DOHH2 (cell line): ENCODE results near the gene FAM228B.
"Not testable (repeated sequence)": the region's sequence is repeated elsewhere in the genome, so short reads cannot be mapped to it uniquely, and the experiment has no call there.

ENCODE experiments used
- H3F3A ChIP-seq: fragments of 200-600 bp; sonication (generic), shearing (Covaris generic); 2 replicates; pipeline ENCODE4 v1.6.0; 2016; ENCODE audit warnings: antibody characterized with exemption, mild to moderate bottlenecking; ENCODE audit not compliant: control insufficient read depth, insufficient read depth
- H3K27ac ChIP-seq: fragments of 200-600 bp; sonication (generic); 2 replicates; pipeline ENCODE4 v1.5.1; 2014; ENCODE audit warnings: low read depth, mild to moderate bottlenecking, low read length, moderate library complexity
- H3K27me3 ChIP-seq: fragments of 200-600 bp; sonication (generic); 2 replicates; pipeline ENCODE4 v1.6.1; 2014; ENCODE audit warnings: mild to moderate bottlenecking, low read length, mixed read lengths; ENCODE audit not compliant: control insufficient read depth
- H3K36me3 ChIP-seq: fragments of 200-600 bp; sonication (generic); 2 replicates; pipeline ENCODE4 v1.6.1; 2014; ENCODE audit warnings: mild to moderate bottlenecking, low read length, moderate library complexity, mixed read lengths; ENCODE audit not compliant: control insufficient read depth
- H3K4me1 ChIP-seq: fragments of 200-600 bp; sonication (generic); 2 replicates; pipeline ENCODE4 v1.6.1; 2014; ENCODE audit warnings: mild to moderate bottlenecking, low read length, mixed read lengths; ENCODE audit not compliant: control insufficient read depth
- H3K4me2 ChIP-seq: fragments of 200-600 bp; sonication (generic); 2 replicates; pipeline ENCODE4 v1.6.0; 2014; ENCODE audit warnings: mild to moderate bottlenecking, low read length, moderate library complexity
- H3K4me3 ChIP-seq: fragments of 200-600 bp; sonication (generic); 2 replicates; pipeline ENCODE4 v1.5.1; 2014; ENCODE audit warnings: mild to moderate bottlenecking, low read length, mixed read lengths
- H3K79me2 ChIP-seq: fragments of 200-600 bp; sonication (generic); 2 replicates; pipeline ENCODE4 v1.6.1; 2014; ENCODE audit warnings: mild to moderate bottlenecking, low read length, mixed read lengths; ENCODE audit not compliant: control insufficient read depth
- H3K9me2 ChIP-seq: fragments of 200-600 bp; sonication (generic); replicated peaks from 2 replicates; pipeline ENCODE4 v1.6.1; 2014; ENCODE audit warnings: mild to moderate bottlenecking, low read length, mixed read lengths; ENCODE audit not compliant: control insufficient read depth
- H3K9me3 ChIP-seq: fragments of 200-600 bp; sonication (generic); 2 replicates; pipeline ENCODE4 v1.6.1; 2014; ENCODE audit warnings: antibody characterized with exemption, low read length, mixed read lengths; ENCODE audit not compliant: control insufficient read depth, insufficient read depth
- H4K20me1 ChIP-seq: fragments of 200-600 bp; sonication (generic); 2 replicates; pipeline ENCODE4 v1.6.0; 2014; ENCODE audit warnings: low read depth, mild to moderate bottlenecking, antibody characterized with exemption, low read length, moderate library complexity; ENCODE audit not compliant: control insufficient read depth, insufficient read depth
- CTCF ChIP-seq: fragments of 200-600 bp; sonication (generic); IDR thresholded peaks from one replicate; pipeline ENCODE4 v1.5.1; 2014; ENCODE audit warnings: antibody characterized with exemption, mild to moderate bottlenecking, low read depth, low read length; ENCODE audit not compliant: poor library complexity, severe bottlenecking
- EZH2phosphoT487 ChIP-seq: fragments of 200-600 bp; sonication (generic); IDR thresholded peaks from 2 replicates; pipeline ENCODE4 v1.6.1; 2017; ENCODE audit warnings: borderline replicate concordance, mild to moderate bottlenecking, antibody characterized with exemption, low read length, moderate library complexity, mixed read lengths

The FAM228B gene

DNA sequence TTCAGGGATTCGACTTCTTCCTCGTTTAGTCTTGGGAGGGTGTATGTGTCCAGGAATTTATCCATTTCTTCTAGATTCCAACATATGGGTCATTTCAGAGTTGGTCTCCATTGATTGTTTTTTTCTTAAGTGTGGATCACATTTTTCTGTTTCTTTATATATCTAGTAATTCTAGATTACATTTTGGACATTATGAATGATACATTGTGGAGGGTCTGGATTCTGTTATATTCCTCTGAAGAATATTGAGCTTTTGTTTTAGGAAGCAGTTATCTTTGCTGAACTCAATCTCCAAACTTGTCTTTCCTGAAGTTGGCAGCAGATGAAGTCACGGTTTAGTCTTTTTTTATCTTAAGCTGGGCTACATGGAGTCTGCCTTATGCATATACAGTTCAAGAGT is 9.3 kb downstream of the FAM228B start:
- H3K4me3 ChIP-seq = no peak overlapping the region
- no peaks in the 10 kb centered on the region for H3F3A ChIP-seq
- no peaks in the 10 kb centered on the region for H3K9me3 ChIP-seq
- no peak overlapping the region for H3K27ac ChIP-seq
- TF ChIP-seq CTCF (no peak), EZH2phosphoT487 (no peak)
- no peaks in the 10 kb centered on the region for H3K4me1 ChIP-seq
- no peaks in the 10 kb centered on the region for H3K27me3 ChIP-seq
- H4K20me1 ChIP-seq = no peaks in the 10 kb centered on the region
- H3K4me2 ChIP-seq = no peak overlapping the region
- H3K9me2 ChIP-seq = no peaks in the 10 kb centered on the region
- no peaks in the 10 kb centered on the region for H3K36me3 ChIP-seq
- H3K79me2 ChIP-seq = no peaks in the 10 kb centered on the region

DNA sequence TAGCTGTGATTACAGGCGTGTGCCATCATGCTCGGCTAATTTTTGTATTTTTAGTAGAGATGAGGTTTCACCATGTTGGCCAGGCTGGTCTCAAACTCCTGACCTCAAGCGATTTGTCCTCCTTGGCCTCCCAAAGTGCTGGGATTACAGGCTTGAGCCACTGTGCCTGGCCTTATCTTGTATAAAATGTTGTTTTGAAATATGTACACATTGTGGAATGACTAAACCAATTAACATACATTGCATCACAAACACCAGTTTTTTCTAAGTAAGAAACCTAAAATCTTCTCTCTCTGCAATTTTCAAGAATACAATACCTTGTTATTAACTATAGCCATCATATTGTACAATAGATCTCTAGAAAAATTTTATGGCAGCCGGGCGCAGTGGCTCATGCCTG is 17.0 kb downstream of the FAM228B start:
- not testable (repeated sequence) for H3F3A ChIP-seq, H3K27me3 ChIP-seq, H3K9me3 ChIP-seq, H4K20me1 ChIP-seq, H3K36me3 ChIP-seq, H3K9me2 ChIP-seq, H3K4me2 ChIP-seq, H3K79me2 ChIP-seq, H3K27ac ChIP-seq, H3K4me1 ChIP-seq, H3K4me3 ChIP-seq

DNA sequence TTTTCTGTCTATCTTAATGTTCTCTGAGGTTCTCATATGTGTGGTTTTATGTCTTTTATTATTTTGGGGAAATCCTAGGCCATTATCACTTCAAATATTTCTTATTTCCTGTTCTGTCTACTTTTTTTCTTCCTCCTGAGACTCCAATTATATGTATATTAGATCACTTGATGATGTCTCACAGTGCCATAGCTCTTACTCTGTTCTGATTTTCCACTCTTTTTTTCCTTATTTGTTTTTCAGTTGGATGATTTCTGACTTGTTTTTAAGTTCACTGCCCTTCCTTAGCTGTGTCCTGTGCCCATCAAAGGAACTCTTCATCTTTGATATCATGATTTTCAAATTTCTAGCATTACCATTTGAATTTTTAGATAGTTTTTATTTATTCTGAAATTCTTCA is 24.1 kb downstream of the FAM228B start:
- Histone ChIP-seq H3K4me3 (no peak overlapping the region), H3K27me3 (no peaks in the 10 kb centered on the region), H3K79me2 (no peaks in the 10 kb centered on the region), H3K4me1 (no peaks in the 10 kb centered on the region), H3F3A (no peaks in the 10 kb centered on the region), H3K4me2 (no peak overlapping the region), H3K9me3 (0 out of 2 replicates have a peak, but pooled peaks cover 5% of the 10 kb centered on the region), H3K9me2 (no peaks in the 10 kb centered on the region), H4K20me1 (no peaks in the 10 kb centered on the region), H3K27ac (no peak overlapping the region), H3K36me3 (no peaks in the 10 kb centered on the region)
- TF ChIP-seq EZH2phosphoT487 (no peak), CTCF (no peak)

GRCh38 chr2:24152413-24153197 is 29.3 kb downstream of the FAM228B start:
- H3K27me3 ChIP-seq = no peaks in the 10 kb centered on the region
- H3K79me2 ChIP-seq = no peaks in the 10 kb centered on the region
- TF ChIP-seq EZH2phosphoT487 (no peak), CTCF (no peak)
- 0 out of 2 replicates have a peak, but pooled peaks cover 5% of the 10 kb centered on the region for H3K9me3 ChIP-seq
- no peaks in the 10 kb centered on the region for H3K9me2 ChIP-seq
- no peaks in the 10 kb centered on the region for H3K4me1 ChIP-seq
- no peaks in the 10 kb centered on the region for H3K36me3 ChIP-seq
- H3K4me3 ChIP-seq = no peak overlapping the region
- no peak overlapping the region for H3K27ac ChIP-seq
- H3F3A ChIP-seq = no peaks in the 10 kb centered on the region
- no peaks in the 10 kb centered on the region for H4K20me1 ChIP-seq
- H3K4me2 ChIP-seq = no peak overlapping the region
